Activated CD4-positive, alpha-beta T cell treated with anti-CD3 and anti-CD28 coated beads for 4 hours (primary cell): ENCODE results near the gene MAN1C1.

Source experiments
- DNase-seq, 2 donors: peaks; one replicate each; pipeline ENCODE4 v3.0.0-alpha.2; 2020

MAN1C1 gene

GRCh38 chr1:25700144-25700523 lies 83.5 kb downstream of the MAN1C1 start:
- DNase-seq: no peak

DNA sequence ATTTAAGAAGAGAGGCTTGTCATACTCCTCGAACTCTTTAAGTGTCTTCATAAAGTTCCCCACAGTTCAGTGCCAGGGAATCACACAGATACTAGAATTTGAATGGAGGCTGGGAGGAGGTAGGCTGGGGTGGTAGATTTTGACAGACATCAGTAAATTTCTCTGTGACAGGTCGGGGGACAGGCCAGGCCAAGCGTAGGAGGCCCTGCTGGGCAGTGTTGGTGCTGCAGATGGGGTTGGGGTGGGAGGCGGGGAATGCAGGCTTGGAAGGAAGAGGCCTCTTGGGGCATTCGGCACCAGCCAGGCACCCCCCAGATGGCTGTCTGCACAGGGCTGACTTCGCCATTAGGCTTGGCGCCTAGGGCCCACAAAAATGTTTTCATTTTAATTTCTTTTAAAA lies 84.0 kb downstream of the MAN1C1 start:
- DNase-seq: no peak

DNA sequence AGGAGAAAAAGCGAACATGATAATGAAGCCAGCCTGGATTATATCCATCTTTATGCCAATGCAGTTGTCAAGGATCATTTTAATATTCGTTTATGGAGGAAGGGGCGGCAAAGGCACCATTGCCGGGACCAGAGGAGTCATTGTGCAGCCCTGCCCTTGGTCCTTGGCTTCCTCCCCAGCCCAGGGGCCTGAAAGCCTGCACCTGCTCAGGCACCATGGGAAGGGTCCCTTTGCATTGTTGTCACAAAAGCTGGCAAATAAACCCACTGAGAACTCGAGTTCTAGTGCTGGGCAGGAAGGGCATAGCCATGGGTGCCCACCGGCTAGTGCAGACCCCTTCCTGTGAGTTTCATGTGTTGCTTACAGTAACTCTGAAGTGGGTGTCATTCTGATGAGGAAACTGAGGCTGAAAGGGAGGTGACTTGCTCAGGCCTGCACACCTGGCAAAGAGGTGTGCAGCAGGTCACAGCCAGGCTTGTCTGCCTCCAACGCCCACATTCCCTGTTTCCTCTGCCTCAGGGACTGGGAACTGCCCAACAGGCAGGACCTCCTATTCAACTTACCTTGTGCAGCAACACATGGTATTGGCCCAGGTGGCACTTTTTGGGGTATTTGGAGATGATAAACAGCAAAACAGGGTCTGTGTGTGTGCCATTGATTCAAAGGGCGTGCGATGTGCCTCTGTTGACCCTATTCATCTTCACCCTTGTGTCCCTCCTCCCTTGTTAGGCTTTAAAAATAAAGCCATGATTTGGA lies 84.6 kb downstream of the MAN1C1 start:
- no peak for DNase-seq

DNA sequence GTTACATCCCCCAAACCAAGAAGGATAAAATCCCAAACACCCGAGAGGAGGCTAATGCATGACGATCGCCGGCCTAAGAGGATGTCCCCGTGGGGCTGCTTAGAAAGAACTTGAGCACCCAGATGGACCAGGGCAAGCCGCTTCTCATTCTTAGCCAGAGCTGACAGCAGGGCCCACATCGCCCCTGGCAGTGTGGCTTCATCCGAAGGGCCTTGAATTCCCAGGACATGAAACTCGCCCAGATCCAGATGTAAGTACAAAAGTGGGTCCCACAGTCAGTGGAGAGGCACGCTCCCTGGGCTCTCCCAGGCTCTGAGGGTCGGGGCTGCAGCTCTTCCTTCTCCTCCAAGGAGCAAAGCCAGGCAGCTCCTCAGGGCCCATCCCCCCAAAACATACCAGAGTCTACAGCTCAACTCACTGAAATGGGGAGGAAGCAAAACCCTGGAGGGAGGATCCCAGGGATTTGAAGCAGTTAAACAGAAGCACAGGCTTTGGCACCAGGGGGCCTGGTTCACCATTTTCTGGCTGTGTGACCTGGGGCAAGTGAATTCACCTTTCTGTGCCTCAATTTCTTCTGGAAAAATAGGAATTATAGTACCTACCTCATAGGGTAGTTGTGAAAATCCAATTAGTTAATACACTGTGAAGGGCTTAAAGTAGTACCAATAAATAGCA lies 85.6 kb downstream of the MAN1C1 start:
- DNase-seq: no peak

DNA sequence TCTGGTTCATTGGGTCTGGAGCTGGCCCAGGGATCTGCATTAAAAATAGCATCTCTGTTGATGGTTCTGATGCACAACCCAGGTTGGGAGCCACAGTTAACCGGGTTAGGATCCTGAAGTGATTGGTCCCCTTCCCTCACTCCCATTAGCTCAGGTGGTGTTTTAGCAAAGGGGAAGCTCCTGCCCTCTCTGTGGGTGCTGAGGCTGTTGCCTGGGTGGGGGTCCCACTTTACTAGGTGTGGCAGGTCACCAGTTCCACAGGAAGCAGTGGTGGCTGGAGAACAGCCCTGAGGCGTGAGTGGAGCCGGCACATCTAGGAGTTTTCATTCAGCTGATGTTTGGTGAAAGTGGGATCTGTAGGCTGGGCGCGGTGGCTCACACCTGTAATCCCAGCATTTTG lies 86.5 kb downstream of the MAN1C1 start:
- DNase-seq: no peak

- no peak for DNase-seq
Observed at GRCh38 chr1:25703671-25704266, 87.2 kb downstream of the MAN1C1 start.

- peak in 1 of 2 donors; percentile 9 for DNase-seq
Observed at GRCh38 chr1:25704267-25704691, 87.7 kb downstream of the MAN1C1 start.

- no peak for DNase-seq
Observed at GRCh38 chr1:25705699-25706098, 89.1 kb downstream of the MAN1C1 start.

DNA sequence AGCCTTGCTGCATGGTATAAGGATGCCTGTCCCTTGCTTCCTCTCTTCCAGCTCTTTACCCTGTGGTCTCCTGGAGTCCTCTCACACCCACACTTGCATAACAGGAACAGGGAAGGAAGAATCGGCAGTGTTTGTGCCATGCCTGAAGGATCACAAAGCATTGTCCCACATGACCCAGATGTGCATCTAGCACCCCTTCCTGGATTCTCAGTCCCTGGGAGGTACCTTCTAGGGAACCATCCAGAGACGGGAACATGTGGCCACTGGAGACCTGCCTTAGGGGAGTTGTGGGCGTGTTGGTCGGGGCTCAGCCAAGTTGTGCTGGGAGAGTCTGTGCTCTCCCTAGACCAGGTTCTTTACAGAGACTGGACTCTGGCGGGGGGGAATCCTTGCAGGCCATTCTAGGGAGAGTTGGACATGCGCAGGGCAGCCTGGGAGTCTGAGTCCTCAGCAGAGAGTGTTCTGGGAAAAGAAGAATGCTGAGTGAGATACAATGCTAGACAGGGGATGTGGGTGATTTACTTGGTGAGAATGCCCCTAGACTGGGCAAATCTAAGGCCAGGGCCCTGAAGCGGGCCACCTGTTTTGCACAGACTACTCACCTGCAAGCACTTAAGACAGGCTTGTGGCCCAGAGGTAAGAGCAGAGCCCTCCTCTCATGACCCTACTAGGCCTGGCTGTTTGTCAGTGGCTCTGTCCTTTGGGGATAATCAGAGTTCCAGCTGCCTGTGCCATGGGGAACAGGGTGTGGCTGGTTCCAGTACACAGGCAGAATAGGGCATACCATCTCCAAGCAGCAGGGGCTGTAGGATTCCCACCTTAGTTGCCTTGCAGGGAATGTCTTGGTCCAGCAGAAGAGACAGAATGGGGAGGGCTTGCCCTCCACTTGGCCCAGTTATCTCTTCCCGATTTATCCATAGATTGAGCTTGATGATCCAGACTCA lies 89.8 kb downstream of the MAN1C1 start:
- DNase-seq: no peak

- no peak for DNase-seq
Observed at GRCh38 chr1:25707280-25708016, 90.9 kb downstream of the MAN1C1 start.

GRCh38 chr1:25710583-25711347 lies 94.2 kb downstream of the MAN1C1 start:
- DNase-seq: no peak

- DNase-seq: peak; percentile 43 to 55
Observed at GRCh38 chr1:25711555-25712298, 95.1 kb downstream of the MAN1C1 start.

- no peak for DNase-seq
Observed at GRCh38 chr1:25712299-25712970, 95.8 kb downstream of the MAN1C1 start.

- no peak for DNase-seq
Observed at GRCh38 chr1:25713961-25714360, 97.4 kb downstream of the MAN1C1 start.

GRCh38 chr1:25714372-25714931 lies 97.9 kb downstream of the MAN1C1 start:
- DNase-seq: no peak

DNA sequence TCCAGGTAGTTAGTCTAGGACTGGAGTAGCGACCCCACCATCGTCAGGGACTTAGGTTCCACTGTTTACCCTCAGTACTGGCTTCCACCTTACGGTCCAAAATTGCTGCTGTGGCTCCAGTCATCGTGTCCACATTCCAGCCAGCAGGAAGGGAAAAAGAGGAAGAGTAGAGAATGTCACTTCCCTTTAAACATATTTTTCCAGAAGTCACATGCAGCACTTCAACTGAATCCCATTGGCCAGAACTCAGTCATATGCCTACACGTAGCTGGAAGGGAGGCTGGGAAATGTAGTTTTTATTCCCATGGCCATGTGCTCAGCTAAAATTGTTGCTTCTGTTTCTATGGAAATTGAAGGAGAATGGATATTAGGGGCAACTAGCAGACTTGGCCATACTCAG lies 99.3 kb downstream of the MAN1C1 start:
- no peak for DNase-seq

GRCh38 chr1:25716320-25716719 lies 99.7 kb downstream of the MAN1C1 start:
- no peak for DNase-seq

DNA sequence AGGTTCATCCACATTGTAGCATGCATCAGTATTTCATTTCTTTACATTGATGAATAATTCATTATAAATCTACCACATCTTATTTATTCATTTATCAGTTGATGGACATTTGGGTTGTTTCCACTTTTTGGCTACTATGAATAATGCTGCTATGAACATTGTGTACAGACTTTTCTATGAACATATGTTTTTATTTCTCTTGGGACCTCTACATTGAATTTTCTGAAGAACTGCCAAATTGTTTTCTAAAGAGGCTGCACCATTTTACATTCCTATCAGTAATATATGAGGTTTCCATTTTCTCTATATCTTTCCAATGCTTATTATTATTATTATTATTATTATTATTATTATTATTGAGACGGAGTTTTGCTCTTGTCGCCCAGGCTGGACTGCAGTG lies 102.1 kb downstream of the MAN1C1 start:
- no peak for DNase-seq

- DNase-seq: no peak
Observed at GRCh38 chr1:25720624-25721023, 104.0 kb downstream of the MAN1C1 start.
